HFF-Myc (cell line): Measurements from ENCODE around the gene HDAC5.
A peak's percentile ranks its signal among the peaks of the same experiment; 100 is the strongest.
"Not testable (repeated sequence)": the region's sequence is repeated elsewhere in the genome, so short reads cannot be mapped to it uniquely, and the experiment has no call there.

Experiments
- DNase-seq: peaks from one replicate; pipeline ENCODE4 v3.0.0-alpha.2; 2011; ENCODE audit warnings: low read depth; ENCODE audit errors: extremely low read depth
- H3K4me3 ChIP-seq: replicated peaks from 2 replicates; pipeline ENCODE4 v1.5.1; 2011; ENCODE audit warnings: low read depth, mild to moderate bottlenecking, control low read depth, low read length
- TF ChIP-seq, protein P1 (sequence below): IDR thresholded peaks from 2 replicates; pipeline ENCODE4 v1.5.1; 2012; ENCODE audit warnings: mild to moderate bottlenecking, low read depth, low read length, control low read depth; ENCODE audit errors: missing control alignments

The HDAC5 gene

DNA sequence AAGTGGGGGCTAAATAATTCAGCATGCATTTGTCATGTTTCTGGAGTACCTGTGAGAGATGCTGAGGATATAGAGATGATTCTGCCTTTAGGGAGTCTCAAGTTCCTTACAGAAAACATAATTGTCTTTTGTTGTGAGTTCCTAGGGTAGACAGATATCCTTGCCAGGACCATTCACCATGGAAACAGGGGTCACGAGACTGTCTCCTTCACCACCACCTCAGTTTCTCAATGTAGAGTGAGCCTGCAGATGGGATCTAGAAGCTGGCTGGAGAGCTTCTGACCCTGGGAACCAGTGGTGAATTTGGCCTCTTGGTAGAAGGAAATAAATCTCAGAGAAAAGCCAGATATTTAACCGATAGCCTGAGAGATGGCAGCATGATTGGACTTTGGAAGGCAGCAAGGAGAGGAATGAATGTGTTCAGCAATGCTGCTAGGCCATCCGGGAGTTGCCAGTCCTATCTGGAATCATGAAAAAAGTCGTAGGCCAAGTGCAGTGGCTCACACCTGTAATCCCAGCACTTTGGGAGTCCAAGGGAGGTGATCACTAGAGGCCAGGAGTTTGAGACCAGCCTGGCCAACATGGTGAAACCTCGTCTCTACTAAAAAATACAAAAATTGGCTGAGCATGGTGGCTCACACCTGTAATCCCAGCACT lies 7.4 kb upstream of the HDAC5 start:
- TF ChIP-seq, protein P1, sequence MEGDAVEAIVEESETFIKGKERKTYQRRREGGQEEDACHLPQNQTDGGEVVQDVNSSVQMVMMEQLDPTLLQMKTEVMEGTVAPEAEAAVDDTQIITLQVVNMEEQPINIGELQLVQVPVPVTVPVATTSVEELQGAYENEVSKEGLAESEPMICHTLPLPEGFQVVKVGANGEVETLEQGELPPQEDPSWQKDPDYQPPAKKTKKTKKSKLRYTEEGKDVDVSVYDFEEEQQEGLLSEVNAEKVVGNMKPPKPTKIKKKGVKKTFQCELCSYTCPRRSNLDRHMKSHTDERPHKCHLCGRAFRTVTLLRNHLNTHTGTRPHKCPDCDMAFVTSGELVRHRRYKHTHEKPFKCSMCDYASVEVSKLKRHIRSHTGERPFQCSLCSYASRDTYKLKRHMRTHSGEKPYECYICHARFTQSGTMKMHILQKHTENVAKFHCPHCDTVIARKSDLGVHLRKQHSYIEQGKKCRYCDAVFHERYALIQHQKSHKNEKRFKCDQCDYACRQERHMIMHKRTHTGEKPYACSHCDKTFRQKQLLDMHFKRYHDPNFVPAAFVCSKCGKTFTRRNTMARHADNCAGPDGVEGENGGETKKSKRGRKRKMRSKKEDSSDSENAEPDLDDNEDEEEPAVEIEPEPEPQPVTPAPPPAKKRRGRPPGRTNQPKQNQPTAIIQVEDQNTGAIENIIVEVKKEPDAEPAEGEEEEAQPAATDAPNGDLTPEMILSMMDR = no peak
- DNase-seq = no peak
- no peak overlapping the region for H3K4me3 ChIP-seq

DNA sequence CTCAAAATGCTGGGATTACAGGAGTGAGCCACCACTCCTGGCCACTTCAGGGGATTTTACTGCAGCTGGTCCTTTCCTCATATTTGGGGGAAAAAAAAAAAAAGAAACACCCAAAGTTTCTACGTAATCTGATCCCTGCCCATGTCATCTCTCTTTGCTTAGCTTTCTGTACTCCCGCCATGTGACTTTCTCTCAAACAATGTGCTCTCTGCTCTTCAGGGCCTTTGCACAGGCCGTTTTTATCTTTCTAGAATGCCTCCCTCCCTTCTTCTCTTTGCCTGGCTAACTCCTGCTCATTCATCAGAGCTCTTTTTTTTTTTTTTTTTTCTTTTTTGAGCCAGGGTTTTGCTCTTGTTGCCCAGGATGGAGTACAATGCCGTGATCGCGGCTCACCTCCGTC lies 4.9 kb upstream of the HDAC5 start:
- DNase-seq = no peak
- TF ChIP-seq, protein P1 = no peak
- H3K4me3 ChIP-seq = no peak overlapping the region

DNA sequence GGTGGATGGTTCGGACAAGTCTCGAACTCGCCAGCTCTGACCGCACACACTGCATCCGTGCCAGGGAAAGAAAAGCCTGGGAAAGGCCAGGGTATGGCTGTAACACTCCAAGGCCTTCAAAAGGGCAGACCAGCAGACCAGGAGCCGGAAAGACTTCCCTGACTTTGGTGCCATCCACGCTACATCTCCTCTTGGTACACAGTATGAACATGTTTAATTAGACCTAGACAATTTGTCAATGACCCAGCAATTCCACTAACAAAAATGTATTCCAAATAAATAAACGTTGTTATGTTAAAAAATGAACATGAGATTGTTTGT lies 637 bp upstream of the HDAC5 start:
- TF ChIP-seq, protein P1 = no peak
- no peak for DNase-seq
- H3K4me3 ChIP-seq = peak overlapping the region; percentile 51

DNA sequence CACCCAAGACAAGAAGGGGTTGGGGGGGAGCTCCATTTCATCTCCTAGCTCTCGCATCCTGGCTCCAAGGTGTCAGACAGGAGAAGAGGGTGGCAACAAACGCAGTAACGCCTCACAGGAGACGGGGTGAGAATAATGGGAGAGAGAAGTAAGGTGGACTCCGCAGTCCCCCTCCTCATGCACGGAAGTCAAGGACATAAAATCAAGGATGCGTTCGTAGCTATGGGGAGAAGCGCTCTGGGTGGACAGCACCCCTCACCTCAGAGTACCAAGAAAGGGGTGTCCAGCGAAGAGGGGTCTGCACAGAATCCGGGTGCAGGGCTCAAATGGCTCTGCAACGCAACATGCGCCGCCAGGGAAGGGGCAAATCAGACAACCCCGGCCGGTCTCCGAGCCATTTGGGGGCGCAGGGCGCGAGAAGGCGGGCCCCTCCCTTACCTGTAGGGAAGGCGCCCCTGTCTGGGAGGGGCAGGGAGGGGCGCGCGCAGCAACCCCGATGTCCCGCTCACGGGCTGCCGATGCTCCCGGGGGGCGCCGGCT lies 555 bp downstream of the HDAC5 start:
- peak overlapping the region; percentile 75 for H3K4me3 ChIP-seq
- TF ChIP-seq, protein P1 = no peak
- DNase-seq = no peak

DNA sequence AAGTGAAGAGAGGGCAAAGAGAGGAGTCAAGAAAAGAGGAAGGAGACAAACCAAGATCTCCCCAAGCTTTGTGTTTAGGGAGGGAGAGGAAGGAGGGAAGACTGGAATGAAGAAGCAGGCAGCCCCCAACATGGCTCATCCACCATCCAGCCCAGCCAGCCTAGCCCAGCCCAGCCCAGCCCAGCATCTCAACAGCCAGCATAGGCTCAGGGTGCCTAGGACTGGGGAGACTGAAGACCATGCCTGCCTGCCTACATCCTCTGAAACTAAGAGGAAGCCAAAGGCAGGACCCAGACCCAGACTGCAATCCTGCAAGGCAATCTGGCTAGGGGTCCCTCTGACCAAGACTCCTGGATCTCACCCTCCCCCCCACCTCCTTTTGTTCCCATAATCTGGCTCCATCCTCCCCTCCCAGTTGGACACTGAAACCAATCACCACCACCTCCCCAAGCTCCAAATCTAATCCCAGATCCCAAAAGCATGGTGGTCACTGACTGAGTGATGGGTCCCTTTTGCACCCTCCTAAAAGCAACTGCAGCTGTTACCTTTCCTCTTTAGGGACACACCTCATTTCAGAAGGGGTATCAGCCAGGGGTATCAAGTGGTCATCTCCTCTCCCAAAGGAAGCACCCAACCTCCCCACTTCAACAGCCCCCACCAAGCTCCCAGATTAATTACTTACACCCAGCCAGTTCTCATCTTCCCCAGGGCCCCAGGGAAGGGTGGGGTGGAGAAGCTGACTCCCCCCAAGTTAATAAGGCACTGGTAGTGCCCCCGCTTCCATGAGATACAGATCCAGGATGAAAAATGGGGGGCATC lies 1.2 kb downstream of the HDAC5 start:
- TF ChIP-seq, protein P1 = no peak
- DNase-seq = no peak
- peak overlapping the region; percentile 75 for H3K4me3 ChIP-seq

DNA sequence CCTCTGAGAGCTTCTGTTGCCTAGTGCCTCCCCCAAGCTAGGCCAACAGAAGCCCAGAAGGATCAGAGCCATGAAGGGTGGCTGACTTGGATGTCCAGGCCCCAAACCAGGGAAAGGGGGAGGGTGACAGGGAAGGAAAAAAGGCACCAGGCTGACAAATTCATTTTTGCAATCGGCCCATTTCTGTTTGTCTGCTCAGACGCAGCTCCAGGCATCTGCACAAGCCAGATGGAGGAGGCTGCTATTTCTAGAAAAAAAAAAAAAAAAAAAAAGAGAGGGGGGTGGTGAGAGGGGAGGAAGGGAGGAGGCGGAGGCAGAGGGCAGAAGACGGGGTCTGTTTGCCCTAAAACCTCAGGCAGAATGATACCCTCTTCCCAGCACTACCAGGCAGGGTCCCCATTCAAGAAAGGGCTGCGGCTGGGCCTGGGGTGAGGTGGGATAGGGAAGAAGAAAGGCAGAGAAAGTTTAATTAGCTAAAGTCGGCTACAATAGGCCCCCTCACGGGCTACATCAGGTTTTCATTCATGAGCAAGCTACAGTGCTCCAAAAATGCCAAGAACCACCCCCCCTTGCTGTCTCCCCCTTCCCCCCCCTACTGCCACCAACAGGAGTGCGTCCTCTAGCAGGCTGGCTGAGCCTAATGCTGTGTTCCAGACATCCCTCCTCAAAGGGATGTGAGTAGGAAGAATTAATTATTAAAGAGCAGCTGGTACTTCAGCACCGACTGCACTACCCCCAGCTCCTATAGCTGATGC lies 2.4 kb downstream of the HDAC5 start:
- TF ChIP-seq, protein P1 = no peak
- no peak overlapping the region for H3K4me3 ChIP-seq
- DNase-seq = no peak

DNA sequence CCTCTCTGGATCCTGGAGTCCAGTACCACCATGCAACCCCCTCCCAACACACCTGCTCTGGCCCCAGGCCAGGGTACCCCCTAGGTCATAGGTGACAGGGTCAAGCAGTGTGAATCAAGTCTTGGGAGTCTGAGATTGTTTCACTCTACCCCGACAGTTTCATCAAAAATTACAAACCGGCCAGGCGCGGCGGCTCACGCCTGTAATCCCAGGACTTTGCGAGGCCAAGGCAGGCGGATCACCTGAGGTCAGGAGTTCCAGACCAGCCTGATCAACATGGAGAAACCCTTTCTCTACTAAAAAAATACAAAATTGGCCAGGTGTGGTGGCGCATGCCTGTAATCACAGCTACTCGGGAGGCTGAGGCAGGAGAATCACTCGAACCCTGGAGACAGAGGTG lies 3.2 kb downstream of the HDAC5 start:
- not testable (repeated sequence) for H3K4me3 ChIP-seq, DNase-seq
